ENCODE results near the gene ZBTB5.

ZBTB5 gene

GRCh38 chr9:37412431-37413151 lies 52.7 kb downstream of the ZBTB5 start:
- no peaks in the 10 kb centered on the region for H3K9me2 ChIP-seq (replicated peaks; ENCODE audit: low read depth, low read length)
- no peaks in the 10 kb centered on the region for H3F3A ChIP-seq (ENCODE audit: low read depth)
- no peaks in the 10 kb centered on the region for H3K27me3 ChIP-seq (ENCODE audit: insufficient read depth, low read length, poor library complexity, severe bottlenecking)
- H3K4me3 ChIP-seq (ENCODE audit: low read length, poor library complexity, severe bottlenecking) = no peak overlapping the region
- no peaks in the 10 kb centered on the region for H3K9me3 ChIP-seq (ENCODE audit: insufficient read depth, low read depth, low read length)
- H3K79me2 ChIP-seq (ENCODE audit: insufficient read depth, low read length) = no peaks in the 10 kb centered on the region
- no peak overlapping the region for H3K4me2 ChIP-seq (ENCODE audit: low read depth, low read length, poor library complexity, severe bottlenecking)
- H2AFZ ChIP-seq (ENCODE audit: low read length) = no peak overlapping the region
- no peaks in the 10 kb centered on the region for H4K20me1 ChIP-seq (ENCODE audit: insufficient read depth, low read length, poor library complexity, severe bottlenecking)
- H3K9ac ChIP-seq (ENCODE audit: low read depth, low read length, poor library complexity, severe bottlenecking) = no peak overlapping the region
- H3K36me3 ChIP-seq (ENCODE audit: insufficient read depth, low read length) = no peaks in the 10 kb centered on the region
- no peak for TF ChIP-seq EZH2phosphoT487 (IDR thresholded peaks at IDR 0.05; ENCODE audit: borderline replicate concordance)
- TF ChIP-seq CTCF (conservative IDR thresholded peaks at IDR 0.05; ENCODE audit: low read length) = no peak
- H3K4me1 ChIP-seq (ENCODE audit: insufficient read depth, low read length, poor library complexity, severe bottlenecking) = peaks cover 12% of the 10 kb centered on the region

GRCh38 chr9:37410969-37411785 lies 54.1 kb downstream of the ZBTB5 start:
- Histone ChIP-seq H3K4me2 (ENCODE audit: low read depth, low read length, poor library complexity, severe bottlenecking) (no peak overlapping the region), H3K9me2 (replicated peaks; ENCODE audit: low read depth, low read length) (no peaks in the 10 kb centered on the region), H3K36me3 (ENCODE audit: insufficient read depth, low read length) (no peaks in the 10 kb centered on the region), H3K9ac (ENCODE audit: low read depth, low read length, poor library complexity, severe bottlenecking) (no peak overlapping the region), H3F3A (ENCODE audit: low read depth) (no peaks in the 10 kb centered on the region), H3K27me3 (ENCODE audit: insufficient read depth, low read length, poor library complexity, severe bottlenecking) (no peaks in the 10 kb centered on the region), H3K4me3 (ENCODE audit: low read length, poor library complexity, severe bottlenecking) (no peak overlapping the region), H3K9me3 (ENCODE audit: insufficient read depth, low read depth, low read length) (no peaks in the 10 kb centered on the region), H3K4me1 (ENCODE audit: insufficient read depth, low read length, poor library complexity, severe bottlenecking) (peaks cover 16% of the 10 kb centered on the region), H4K20me1 (ENCODE audit: insufficient read depth, low read length, poor library complexity, severe bottlenecking) (no peaks in the 10 kb centered on the region), H2AFZ (ENCODE audit: low read length) (0 out of 2 replicates have a peak overlapping the region, but pooled peaks have one; percentile 36), H3K79me2 (ENCODE audit: insufficient read depth, low read length) (no peaks in the 10 kb centered on the region)
- no peak for TF ChIP-seq EZH2phosphoT487 (IDR thresholded peaks at IDR 0.05; ENCODE audit: borderline replicate concordance)
- TF ChIP-seq CTCF (conservative IDR thresholded peaks at IDR 0.05; ENCODE audit: low read length) = peak; percentile 37

- Histone ChIP-seq H2AFZ (ENCODE audit: low read length) (0 out of 2 replicates have a peak overlapping the region, but pooled peaks have one; percentile 36), H3K4me2 (ENCODE audit: low read depth, low read length, poor library complexity, severe bottlenecking) (no peak overlapping the region), H3K9ac (ENCODE audit: low read depth, low read length, poor library complexity, severe bottlenecking) (no peak overlapping the region), H3K4me1 (ENCODE audit: insufficient read depth, low read length, poor library complexity, severe bottlenecking) (peaks cover 16% of the 10 kb centered on the region), H3K79me2 (ENCODE audit: insufficient read depth, low read length) (no peaks in the 10 kb centered on the region), H3F3A (ENCODE audit: low read depth) (no peaks in the 10 kb centered on the region), H3K27me3 (ENCODE audit: insufficient read depth, low read length, poor library complexity, severe bottlenecking) (no peaks in the 10 kb centered on the region), H3K4me3 (ENCODE audit: low read length, poor library complexity, severe bottlenecking) (no peak overlapping the region), H3K9me3 (ENCODE audit: insufficient read depth, low read depth, low read length) (no peaks in the 10 kb centered on the region), H3K9me2 (replicated peaks; ENCODE audit: low read depth, low read length) (no peaks in the 10 kb centered on the region), H4K20me1 (ENCODE audit: insufficient read depth, low read length, poor library complexity, severe bottlenecking) (no peaks in the 10 kb centered on the region), H3K36me3 (ENCODE audit: insufficient read depth, low read length) (no peaks in the 10 kb centered on the region)
- TF ChIP-seq CTCF (conservative IDR thresholded peaks at IDR 0.05; ENCODE audit: low read length) (no peak), EZH2phosphoT487 (IDR thresholded peaks at IDR 0.05; ENCODE audit: borderline replicate concordance) (no peak)
Observed at GRCh38 chr9:37410354-37410861, 54.8 kb downstream of the ZBTB5 start.
